Measurements from ENCODE around the gene H2AZ2. TPM values are rescaled to one million over a fixed set of nuclear protein-coding genes. Genes with fewer than 3 reads are reported as not detected.

The H2AZ2 gene
- total RNA-seq, 1 experiment from 2014 or later, result 139 TPM

- no peak overlapping the region for H3K27ac Mint-ChIP-seq (ENCODE audit: low read depth, unreplicated experiment)
- POLR2A ChIA-PET, result interaction anchor here (1.1 to 3.2 kb wide), 6 partner anchors 9 to 253 kb away, joined by 3 to 14 read pairs (median 10); partner anchors contain the start of genes H2AZ2, PURB and TBRG4
These were observed 10.3 kb upstream of the H2AZ2 start for GRCh38 chr7:44858161-44858560.

GRCh38 chr7:44854644-44855364, 6.9 kb upstream of the H2AZ2 start:
- H3K27ac Mint-ChIP-seq (ENCODE audit: low read depth, unreplicated experiment), result no peak overlapping the region
- no peaks in the 10 kb centered on the region for H3K27me3 Mint-ChIP-seq (ENCODE audit: insufficient read depth, unreplicated experiment)
- ChIA-PET CTCF (interaction anchor here (0.6 to 5.0 kb wide), 17 partner anchors 9 to 1140 kb away, joined by 3 to 50 read pairs (median 3); no protein-coding TSS in a partner anchor), POLR2A (interaction anchor here (0.6 to 3.8 kb wide), 11 partner anchors 10 to 282 kb away, joined by 3 to 29 read pairs (median 4); partner anchors contain the start of genes DDX56, PURB and TBRG4)
- H3K4me1 Mint-ChIP-seq (ENCODE audit: insufficient read depth, unreplicated experiment), result no peaks in the 10 kb centered on the region
- no peaks in the 10 kb centered on the region for H3K36me3 Mint-ChIP-seq (ENCODE audit: insufficient read depth, unreplicated experiment)
- BruUV-seq (replicated peaks), result no TSS peak
- H3K4me3 Mint-ChIP-seq (ENCODE audit: unreplicated experiment), result no peak overlapping the region
- no peaks in the 10 kb centered on the region for H3K9me3 Mint-ChIP-seq (ENCODE audit: unreplicated experiment)
- TF ChIP-seq CTCF (IDR thresholded peaks at IDR 0.05; ENCODE audit: unreplicated experiment), result no peak
- intact Hi-C loops (cut with micrococcal nuclease), result no loop called here
- no peak for DNase-seq (ENCODE audit: unreplicated experiment)

More at GRCh38 chr7:44858161-44858560, 10.3 kb upstream of the H2AZ2 start:
- no peak for DNase-seq (ENCODE audit: unreplicated experiment)
- Mint-ChIP-seq H3K4me3 (ENCODE audit: unreplicated experiment) (no peak overlapping the region), H3K4me1 (ENCODE audit: insufficient read depth, unreplicated experiment) (no peaks in the 10 kb centered on the region), H3K9me3 (ENCODE audit: unreplicated experiment) (no peaks in the 10 kb centered on the region), H3K27me3 (ENCODE audit: insufficient read depth, unreplicated experiment) (no peaks in the 10 kb centered on the region), H3K36me3 (ENCODE audit: insufficient read depth, unreplicated experiment) (no peaks in the 10 kb centered on the region)
- CTCF ChIA-PET, result interaction anchor here (0.7 to 5.0 kb wide), 16 partner anchors 9 to 278 kb away, joined by 3 to 27 read pairs (median 6); partner anchors contain the start of gene H2AZ2
- intact Hi-C loops (cut with micrococcal nuclease), result no loop called here
- TF ChIP-seq CTCF (IDR thresholded peaks at IDR 0.05; ENCODE audit: unreplicated experiment), result no peak
- no TSS peak for BruUV-seq (replicated peaks)

GRCh38 chr7:44853391-44853790, 5.5 kb upstream of the H2AZ2 start:
- no peak overlapping the region for H3K4me3 Mint-ChIP-seq (ENCODE audit: unreplicated experiment)
- no peak for TF ChIP-seq CTCF (IDR thresholded peaks at IDR 0.05; ENCODE audit: unreplicated experiment)
- H3K9me3 Mint-ChIP-seq (ENCODE audit: unreplicated experiment), result no peaks in the 10 kb centered on the region
- peak; percentile 68 for DNase-seq (ENCODE audit: unreplicated experiment)
- H3K27ac Mint-ChIP-seq (ENCODE audit: low read depth, unreplicated experiment), result no peak overlapping the region
- no peaks in the 10 kb centered on the region for H3K36me3 Mint-ChIP-seq (ENCODE audit: insufficient read depth, unreplicated experiment)
- POLR2A ChIA-PET, result interaction anchor here (3.8 kb wide), 1 partner anchor 31 kb away, joined by 29 read pairs; the partner anchor contains the start of gene PURB
- H3K4me1 Mint-ChIP-seq (ENCODE audit: insufficient read depth, unreplicated experiment), result no peaks in the 10 kb centered on the region
- intact Hi-C loops (cut with micrococcal nuclease), result loop anchor here (1.0 kb wide), 1 partner anchor 283 kb away; no protein-coding TSS in a partner anchor
- BruUV-seq (replicated peaks), result no TSS peak
- CTCF ChIA-PET, result interaction anchor here (0.8 to 5.0 kb wide), 3 partner anchors 66 to 217 kb away, joined by 3 to 27 read pairs (median 6); no protein-coding TSS in a partner anchor
- no peaks in the 10 kb centered on the region for H3K27me3 Mint-ChIP-seq (ENCODE audit: insufficient read depth, unreplicated experiment)

GRCh38 chr7:44852590-44852989, 4.7 kb upstream of the H2AZ2 start:
- no peaks in the 10 kb centered on the region for H3K9me3 Mint-ChIP-seq (ENCODE audit: unreplicated experiment)
- DNase-seq (ENCODE audit: unreplicated experiment), result no peak
- no peaks in the 10 kb centered on the region for H3K4me1 Mint-ChIP-seq (ENCODE audit: insufficient read depth, unreplicated experiment)
- H3K4me3 Mint-ChIP-seq (ENCODE audit: unreplicated experiment), result no peak overlapping the region
- no peaks in the 10 kb centered on the region for H3K27me3 Mint-ChIP-seq (ENCODE audit: insufficient read depth, unreplicated experiment)
- peaks cover 8% of the 10 kb centered on the region for H3K36me3 Mint-ChIP-seq (ENCODE audit: insufficient read depth, unreplicated experiment)
- no peak overlapping the region for H3K27ac Mint-ChIP-seq (ENCODE audit: low read depth, unreplicated experiment)
- no peak for TF ChIP-seq CTCF (IDR thresholded peaks at IDR 0.05; ENCODE audit: unreplicated experiment)
- POLR2A ChIA-PET, result interaction anchor here (0.6 to 3.8 kb wide), 3 partner anchors 13 to 258 kb away, joined by 3 to 29 read pairs (median 5); partner anchors contain the start of genes PURB and TBRG4
- intact Hi-C loops (cut with micrococcal nuclease), result no loop called here
- CTCF ChIA-PET, result interaction anchor here (1.4 to 1.5 kb wide), 2 partner anchors 7 to 283 kb away, joined by 4 to 6 read pairs; no protein-coding TSS in a partner anchor
- BruUV-seq (replicated peaks), result no TSS peak

All from MCF 10A (cell line).